T-helper 9 cell (primary cell): ENCODE measurements around the gene PKMYT1.
A peak's percentile ranks its signal among the peaks of the same experiment; 100 is the strongest.
"Not testable (repeated sequence)": the region's sequence is repeated elsewhere in the genome, so short reads cannot be mapped to it uniquely, and the experiment has no call there.

Source experiments
- DNase-seq: peaks from one replicate; pipeline ENCODE4 v3.0.0-alpha.2; 2020

The PKMYT1 gene

GRCh38 chr16:2929693-2930092, 50.6 kb downstream of the PKMYT1 start:
- DNase-seq = no peak

- no peak for DNase-seq
These were observed 51.5 kb downstream of the PKMYT1 start for GRCh38 chr16:2928796-2929195.

GRCh38 chr16:2928151-2928550, 52.1 kb downstream of the PKMYT1 start:
- DNase-seq = not testable (repeated sequence)

GRCh38 chr16:2927010-2927646, 53.1 kb downstream of the PKMYT1 start:
- DNase-seq = peak; percentile 85

- DNase-seq = no peak
These were observed 53.6 kb downstream of the PKMYT1 start for GRCh38 chr16:2926650-2926999.

- no peak for DNase-seq
These were observed 54.1 kb downstream of the PKMYT1 start for GRCh38 chr16:2925951-2926649.

- DNase-seq = no peak
These were observed 55.1 kb downstream of the PKMYT1 start for GRCh38 chr16:2924901-2925755.

- no peak for DNase-seq
These were observed 56.8 kb downstream of the PKMYT1 start for GRCh38 chr16:2923481-2923880.
